Gastroesophageal sphincter (tissue), 3 donors: ENCODE results near the gene CCDC33.

Source experiments
- CTCF ChIP-seq, 4 experiments: fragments of 200-600 bp in 2 of 4; fragments of 450-650 bp in 2 of 4; sonication (generic) in 1 of 4; IDR thresholded peaks; one replicate each; pipeline ENCODE4 v1.5.1; 2017 to 2019; ENCODE audit warnings: antibody characterized with exemption in 4 of 4, mild to moderate bottlenecking in 2 of 4, moderate library complexity in 2 of 4
- POLR2A ChIP-seq, 2 donors: fragments of 450-650 bp; IDR thresholded peaks; one replicate each; pipeline ENCODE4 v1.6.1; 2017; ENCODE audit warnings: antibody characterized with exemption in 2 of 2, mild to moderate bottlenecking in 2 of 2, moderate library complexity in 1 of 2

DNA sequence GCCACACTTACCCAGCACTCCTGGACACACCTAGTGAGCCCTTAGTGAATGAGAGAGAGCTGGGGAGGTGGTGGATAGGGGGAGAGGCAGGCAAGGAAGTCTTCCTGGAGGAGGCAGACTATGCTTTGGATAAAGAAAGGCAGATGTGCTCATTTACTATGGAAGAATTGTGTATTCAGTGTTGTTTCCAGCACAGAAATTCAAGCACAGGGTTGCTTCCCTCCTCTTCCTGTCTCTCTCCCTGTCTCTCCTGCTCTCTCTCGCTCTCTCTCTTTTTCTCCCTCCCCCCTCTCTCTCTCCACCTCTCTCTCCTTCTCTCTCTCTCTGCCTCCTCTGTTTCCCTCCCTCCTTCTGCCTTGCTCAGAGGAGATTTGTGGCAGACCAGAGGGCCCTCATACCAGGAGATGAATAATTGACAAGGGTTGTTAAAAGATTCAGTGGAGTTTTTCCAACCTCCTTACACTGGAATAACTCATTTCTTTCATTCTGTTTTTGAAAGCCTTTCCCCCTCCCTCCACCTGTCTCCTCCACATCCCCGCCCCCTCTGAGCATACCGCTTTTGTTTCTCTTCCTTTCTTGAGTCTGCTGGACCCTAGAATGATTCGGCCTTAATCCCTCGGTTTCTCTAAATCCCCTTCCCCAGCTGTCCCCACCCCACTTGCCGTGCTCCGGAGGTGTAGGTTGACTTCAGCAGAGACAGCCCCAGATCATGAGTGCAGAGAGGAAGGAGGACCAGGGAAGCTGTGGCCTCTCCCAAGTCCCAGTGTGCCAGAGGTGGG, 65.6 kb downstream of the CCDC33 start:
- no peak for TF ChIP-seq CTCF (IDR thresholded peaks at IDR 0.05)
- TF ChIP-seq POLR2A (IDR thresholded peaks at IDR 0.05), result no peak
